ENCODE measurements around the gene PPIP5K1.

PPIP5K1 gene

GRCh38 chr15:43529587-43530345 is 60.2 kb downstream of the PPIP5K1 start:
- H3K4me3 ChIP-seq (ENCODE audit: low read depth, low read length): no peak overlapping the region
- TF ChIP-seq MYC (IDR thresholded peaks at IDR 0.05; ENCODE audit: low read depth, low read length): no peak
- no peak for DNase-seq (ENCODE audit: low read depth)

GRCh38 chr15:43529141-43529540 is 60.9 kb downstream of the PPIP5K1 start:
- TF ChIP-seq POLR2A (IDR thresholded peaks at IDR 0.05; ENCODE audit: extremely low read depth, insufficient read length): no peak
- no peak overlapping the region for H3K4me3 ChIP-seq (ENCODE audit: low read depth, low read length)
- no peak for DNase-seq (ENCODE audit: low read depth)

GRCh38 chr15:43528542-43529007 is 61.4 kb downstream of the PPIP5K1 start:
- TF ChIP-seq POLR2A (IDR thresholded peaks at IDR 0.05; ENCODE audit: extremely low read depth, insufficient read length): no peak
- no peak for TF ChIP-seq MAX (IDR thresholded peaks at IDR 0.05; ENCODE audit: low read depth, low read length)
- no peak for TF ChIP-seq MYC (IDR thresholded peaks at IDR 0.05; ENCODE audit: low read depth, low read length)
- TF ChIP-seq CTCF (IDR thresholded peaks at IDR 0.05; ENCODE audit: low read depth, low read length): no peak
- DNase-seq (ENCODE audit: low read depth): no peak
- H3K4me3 ChIP-seq (ENCODE audit: low read depth, low read length): no peak overlapping the region

- TF ChIP-seq CTCF (IDR thresholded peaks at IDR 0.05; ENCODE audit: low read depth, low read length) (no peak), POLR2A (IDR thresholded peaks at IDR 0.05; ENCODE audit: extremely low read depth, insufficient read length) (no peak), MAX (IDR thresholded peaks at IDR 0.05; ENCODE audit: low read depth, low read length) (no peak), MYC (IDR thresholded peaks at IDR 0.05; ENCODE audit: low read depth, low read length) (no peak)
- H3K4me3 ChIP-seq (ENCODE audit: low read depth, low read length): no peak overlapping the region
- DNase-seq (ENCODE audit: low read depth): no peak
These were observed 62.0 kb downstream of the PPIP5K1 start for GRCh38 chr15:43527802-43528541.

GRCh38 chr15:43527016-43527801 is 62.8 kb downstream of the PPIP5K1 start:
- TF ChIP-seq MAX (IDR thresholded peaks at IDR 0.05; ENCODE audit: low read depth, low read length): no peak
- no peak for TF ChIP-seq MYC (IDR thresholded peaks at IDR 0.05; ENCODE audit: low read depth, low read length)
- no peak overlapping the region for H3K4me3 ChIP-seq (ENCODE audit: low read depth, low read length)
- no peak for DNase-seq (ENCODE audit: low read depth)

GRCh38 chr15:43526261-43526930 is 63.6 kb downstream of the PPIP5K1 start:
- TF ChIP-seq MYC (IDR thresholded peaks at IDR 0.05; ENCODE audit: low read depth, low read length): no peak
- no peak for DNase-seq (ENCODE audit: low read depth)
- no peak overlapping the region for H3K4me3 ChIP-seq (ENCODE audit: low read depth, low read length)

GRCh38 chr15:43525131-43525530 is 64.9 kb downstream of the PPIP5K1 start:
- DNase-seq (ENCODE audit: low read depth): no peak
- no peak overlapping the region for H3K4me3 ChIP-seq (ENCODE audit: low read depth, low read length)
- TF ChIP-seq POLR2A (IDR thresholded peaks at IDR 0.05; ENCODE audit: extremely low read depth, insufficient read length) (no peak), MAX (IDR thresholded peaks at IDR 0.05; ENCODE audit: low read depth, low read length) (no peak), MYC (IDR thresholded peaks at IDR 0.05; ENCODE audit: low read depth, low read length) (no peak), CTCF (IDR thresholded peaks at IDR 0.05; ENCODE audit: low read depth, low read length) (no peak)

Data from NB4 (cell line).